ENCODE data around the gene SIN3A. TPM values are rescaled to one million over a fixed set of nuclear protein-coding genes. Genes with fewer than 3 reads are reported as not detected.

The SIN3A gene
- total and polyA plus RNA-seq, 2 experiments from 2014 or later = 24.3 to 73.0 TPM

GRCh38 chr15:75428152-75428551, 23.3 kb downstream of the SIN3A start:
- Histone ChIP-seq H4K20me1 (replicated peaks; ENCODE audit: insufficient read depth) (peaks cover 22% of the 10 kb centered on the region), H3K4me2 (no peak overlapping the region), H3K9me2 (ENCODE audit: insufficient read depth) (no peaks in the 10 kb centered on the region), H3K4me3 (no peak overlapping the region), H3K27me3 (ENCODE audit: insufficient read depth) (no peaks in the 10 kb centered on the region), H2AFZ (no peak overlapping the region), H3K36me3 (ENCODE audit: insufficient read depth) (peaks cover 45% of the 10 kb centered on the region), H3K4me1 (ENCODE audit: insufficient read depth) (no peaks in the 10 kb centered on the region), H3K79me2 (replicated peaks; ENCODE audit: insufficient read depth) (peaks cover 98% of the 10 kb centered on the region), H3F3A (replicated peaks; ENCODE audit: low read depth) (no peaks in the 10 kb centered on the region), H3K27ac (ENCODE audit: low read depth) (no peak overlapping the region)
- Mint-ChIP-seq H3K27ac (no peak overlapping the region), H3K9me3 (no peaks in the 10 kb centered on the region), H3K4me3 (no peak overlapping the region), H3K4me1 (no peaks in the 10 kb centered on the region), H3K27me3 (ENCODE audit: insufficient read depth, low read depth, poor library complexity) (peaks cover 3% of the 10 kb centered on the region), H3K36me3 (ENCODE audit: low read depth) (peaks cover 36% of the 10 kb centered on the region)
- DNase-seq (ENCODE audit: low spot score) (no peak), ATAC-seq (no peak)
- TF ChIP-seq ZNF462 (CRISPR knock-in tag; IDR thresholded peaks at IDR 0.05) (no peak), EZH2 (IDR thresholded peaks at IDR 0.05; ENCODE audit: low read depth, unreplicated experiment) (no peak), CTCF (conservative IDR thresholded peaks at IDR 0.05; ENCODE audit: low read depth in 2 of 2) (no peak), NANOG (IDR thresholded peaks at IDR 0.05; ENCODE audit: borderline replicate concordance) (no peak), CREB1 (CRISPR knock-in tag; IDR thresholded peaks at IDR 0.05; ENCODE audit: low read depth) (no peak), ZNF114 (CRISPR knock-in tag; IDR thresholded peaks at IDR 0.05) (no peak), ZNF331 (CRISPR knock-in tag; IDR thresholded peaks at IDR 0.05; ENCODE audit: low read depth) (no peak), JUNB (IDR thresholded peaks at IDR 0.05; ENCODE audit: unreplicated experiment) (no peak), ETS1 (IDR thresholded peaks at IDR 0.05) (no peak), STAT1 (IDR thresholded peaks at IDR 0.05; ENCODE audit: unreplicated experiment) (no peak), EZH2phosphoT487 (IDR thresholded peaks at IDR 0.05; ENCODE audit: unreplicated experiment) (no peak), POLR2AphosphoS5 (IDR thresholded peaks at IDR 0.05; ENCODE audit: low read depth) (no peak)
- TF ChIP-seq, protein P1, sequence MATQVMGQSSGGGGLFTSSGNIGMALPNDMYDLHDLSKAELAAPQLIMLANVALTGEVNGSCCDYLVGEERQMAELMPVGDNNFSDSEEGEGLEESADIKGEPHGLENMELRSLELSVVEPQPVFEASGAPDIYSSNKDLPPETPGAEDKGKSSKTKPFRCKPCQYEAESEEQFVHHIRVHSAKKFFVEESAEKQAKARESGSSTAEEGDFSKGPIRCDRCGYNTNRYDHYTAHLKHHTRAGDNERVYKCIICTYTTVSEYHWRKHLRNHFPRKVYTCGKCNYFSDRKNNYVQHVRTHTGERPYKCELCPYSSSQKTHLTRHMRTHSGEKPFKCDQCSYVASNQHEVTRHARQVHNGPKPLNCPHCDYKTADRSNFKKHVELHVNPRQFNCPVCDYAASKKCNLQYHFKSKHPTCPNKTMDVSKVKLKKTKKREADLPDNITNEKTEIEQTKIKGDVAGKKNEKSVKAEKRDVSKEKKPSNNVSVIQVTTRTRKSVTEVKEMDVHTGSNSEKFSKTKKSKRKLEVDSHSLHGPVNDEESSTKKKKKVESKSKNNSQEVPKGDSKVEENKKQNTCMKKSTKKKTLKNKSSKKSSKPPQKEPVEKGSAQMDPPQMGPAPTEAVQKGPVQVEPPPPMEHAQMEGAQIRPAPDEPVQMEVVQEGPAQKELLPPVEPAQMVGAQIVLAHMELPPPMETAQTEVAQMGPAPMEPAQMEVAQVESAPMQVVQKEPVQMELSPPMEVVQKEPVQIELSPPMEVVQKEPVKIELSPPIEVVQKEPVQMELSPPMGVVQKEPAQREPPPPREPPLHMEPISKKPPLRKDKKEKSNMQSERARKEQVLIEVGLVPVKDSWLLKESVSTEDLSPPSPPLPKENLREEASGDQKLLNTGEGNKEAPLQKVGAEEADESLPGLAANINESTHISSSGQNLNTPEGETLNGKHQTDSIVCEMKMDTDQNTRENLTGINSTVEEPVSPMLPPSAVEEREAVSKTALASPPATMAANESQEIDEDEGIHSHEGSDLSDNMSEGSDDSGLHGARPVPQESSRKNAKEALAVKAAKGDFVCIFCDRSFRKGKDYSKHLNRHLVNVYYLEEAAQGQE (IDR thresholded peaks at IDR 0.05; ENCODE audit: unreplicated experiment) = no peak

Measured in GM23338 (cell line).